DND-41 (cell line): ENCODE data around the gene FAM50A.
A peak's percentile ranks its signal among the peaks of the same experiment; 100 is the strongest.
"Not testable (repeated sequence)": the region's sequence is repeated elsewhere in the genome, so short reads cannot be mapped to it uniquely, and the experiment has no call there.

Source experiments
- ATAC-seq: fragments of 200-7000 bp; cut with Tn5 transposase; 3 replicates; pipeline ENCODE4 v1.9.1; 2021; ENCODE audit warnings: low read depth; ENCODE audit not compliant: insufficient read depth
- DNase-seq: peaks from one replicate; pipeline ENCODE4 v3.0.0-alpha.2; 2020
- H2AFZ ChIP-seq: 2 replicates; pipeline ENCODE4 v1.6.0; 2012; ENCODE audit warnings: low read depth, low read length
- H3K27ac ChIP-seq: 2 replicates; pipeline ENCODE4 v1.5.1; 2012; ENCODE audit warnings: low read length, inconsistent platforms
- H3K27me3 ChIP-seq: fragments of 200-600 bp; sonication (generic); 2 replicates; pipeline ENCODE4 v1.6.0; 2012; ENCODE audit warnings: low read length, mild to moderate bottlenecking, inconsistent platforms; ENCODE audit not compliant: insufficient read depth, poor library complexity
- H3K36me3 ChIP-seq: 2 replicates; pipeline ENCODE4 v1.5.1; 2012; ENCODE audit warnings: low read length, inconsistent platforms; ENCODE audit not compliant: insufficient read depth
- H3K4me1 ChIP-seq: 2 replicates; pipeline ENCODE4 v1.5.1; 2012; ENCODE audit warnings: mild to moderate bottlenecking, low read length; ENCODE audit not compliant: insufficient read depth
- H3K4me2 ChIP-seq: 2 replicates; pipeline ENCODE4 v1.6.0; 2012; ENCODE audit warnings: mild to moderate bottlenecking, moderate library complexity, low read length, inconsistent platforms; ENCODE audit not compliant: insufficient read depth
- H3K4me3 ChIP-seq, 2 experiments: fragments of 200-600 bp in 1 of 2; shearing (Covaris generic) in 1 of 2; 2 replicates each; pipeline ENCODE4 v1.5.1; 2012 to 2016; ENCODE audit warnings: inconsistent platforms in 2 of 2, low read length in 2 of 2, mild to moderate bottlenecking in 2 of 2, low read depth in 1 of 2, moderate library complexity in 1 of 2
- H3K79me2 ChIP-seq: 2 replicates; pipeline ENCODE4 v1.6.0; 2012; ENCODE audit warnings: low read length, inconsistent platforms; ENCODE audit not compliant: insufficient read depth
- H3K9ac ChIP-seq: 2 replicates; pipeline ENCODE4 v1.6.0; 2012; ENCODE audit warnings: low read depth, mild to moderate bottlenecking, inconsistent platforms, low read length, moderate library complexity
- H3K9me3 ChIP-seq: 2 replicates; pipeline ENCODE4 v1.5.1; 2012; ENCODE audit warnings: low read length, moderate library complexity, mild to moderate bottlenecking, inconsistent platforms; ENCODE audit not compliant: insufficient read depth, severe bottlenecking
- H4K20me1 ChIP-seq: 2 replicates; pipeline ENCODE4 v1.6.0; 2012; ENCODE audit warnings: low read length; ENCODE audit not compliant: insufficient read depth
- EZH2 ChIP-seq: IDR thresholded peaks from 3 replicates; pipeline ENCODE4 v1.6.1; 2012; ENCODE audit warnings: borderline replicate concordance, low read depth, mild to moderate bottlenecking, moderate library complexity, low read length, inconsistent platforms; ENCODE audit not compliant: severe bottlenecking
- TF ChIP-seq, protein P1 (sequence below): IDR thresholded peaks from 2 replicates; pipeline ENCODE4 v1.5.1; 2012; ENCODE audit warnings: borderline replicate concordance, low read length, moderate library complexity, mild to moderate bottlenecking; ENCODE audit not compliant: poor library complexity, severe bottlenecking; ENCODE audit errors: extremely low read depth

FAM50A gene, protein sequence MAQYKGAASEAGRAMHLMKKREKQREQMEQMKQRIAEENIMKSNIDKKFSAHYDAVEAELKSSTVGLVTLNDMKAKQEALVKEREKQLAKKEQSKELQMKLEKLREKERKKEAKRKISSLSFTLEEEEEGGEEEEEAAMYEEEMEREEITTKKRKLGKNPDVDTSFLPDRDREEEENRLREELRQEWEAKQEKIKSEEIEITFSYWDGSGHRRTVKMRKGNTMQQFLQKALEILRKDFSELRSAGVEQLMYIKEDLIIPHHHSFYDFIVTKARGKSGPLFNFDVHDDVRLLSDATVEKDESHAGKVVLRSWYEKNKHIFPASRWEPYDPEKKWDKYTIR

DNA sequence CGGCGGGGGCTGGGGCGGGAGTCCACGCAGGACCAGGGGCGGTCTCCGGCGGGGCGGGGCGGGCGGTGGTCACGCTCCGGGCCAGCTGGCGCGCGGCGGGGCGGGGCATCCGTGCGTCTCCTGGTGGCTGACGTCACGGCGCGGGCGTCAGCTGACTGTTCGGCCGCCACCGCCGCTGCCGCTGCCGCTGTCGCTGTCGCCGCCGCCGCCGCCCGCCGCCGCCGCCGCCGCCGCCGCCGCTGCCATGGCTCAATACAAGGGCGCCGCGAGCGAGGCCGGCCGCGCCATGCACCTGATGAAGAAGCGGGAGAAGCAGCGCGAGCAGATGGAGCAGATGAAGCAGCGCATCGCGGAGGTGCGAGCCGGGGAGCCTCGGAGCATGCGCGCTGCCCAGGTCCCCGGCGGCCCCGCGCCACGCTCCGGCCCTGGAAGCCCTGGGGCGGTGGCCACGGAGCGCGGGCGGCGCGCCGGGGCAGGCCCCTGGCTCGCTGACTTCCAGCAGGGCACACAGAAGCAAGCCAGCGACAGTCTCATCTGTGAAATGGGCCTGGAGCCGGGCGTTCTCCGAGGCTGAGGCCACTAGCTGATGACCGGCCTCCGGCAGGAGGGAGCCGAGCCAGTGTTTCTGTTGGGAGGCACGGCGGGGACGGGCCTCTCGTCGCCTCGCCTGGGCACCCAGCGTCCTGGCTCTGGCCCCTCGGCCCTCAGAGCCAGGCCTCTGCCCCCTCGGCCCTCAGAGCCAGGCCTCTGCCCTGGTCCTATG lies at the start of gene FAM50A:
Gene FAM50A (plus strand): TSS at position 150 of the 763 bp plus-strand sequence. CDS start 95 bp downstream, at position 245.
- Histone ChIP-seq H3K79me2 (peaks cover 10% of the 10 kb centered on the region), H3K9ac (peak within 1 kb of the TSS; percentile 60; the same call in 1 of the 2 replicates), H3K36me3 (peaks cover 32% of the 10 kb centered on the region), H4K20me1 (peaks cover 15% of the 10 kb centered on the region; the same call in 1 of the 2 replicates), H3K27ac (no peak within 1 kb of the TSS), H3K4me2 (peak within 1 kb of the TSS; percentile 66), H3K4me1 (peaks cover 17% of the 10 kb centered on the region), H2AFZ (peak within 1 kb of the TSS; percentile 39), H3K9me3 (no peaks in the 10 kb centered on the region), H3K27me3 (no peaks in the 10 kb centered on the region), H3K4me3 (peak within 1 kb of the TSS in 1 of 2 experiments; percentile 54; a peak in 2 of 4 replicates)
- TF ChIP-seq EZH2: no peak
- TF ChIP-seq, protein P1, sequence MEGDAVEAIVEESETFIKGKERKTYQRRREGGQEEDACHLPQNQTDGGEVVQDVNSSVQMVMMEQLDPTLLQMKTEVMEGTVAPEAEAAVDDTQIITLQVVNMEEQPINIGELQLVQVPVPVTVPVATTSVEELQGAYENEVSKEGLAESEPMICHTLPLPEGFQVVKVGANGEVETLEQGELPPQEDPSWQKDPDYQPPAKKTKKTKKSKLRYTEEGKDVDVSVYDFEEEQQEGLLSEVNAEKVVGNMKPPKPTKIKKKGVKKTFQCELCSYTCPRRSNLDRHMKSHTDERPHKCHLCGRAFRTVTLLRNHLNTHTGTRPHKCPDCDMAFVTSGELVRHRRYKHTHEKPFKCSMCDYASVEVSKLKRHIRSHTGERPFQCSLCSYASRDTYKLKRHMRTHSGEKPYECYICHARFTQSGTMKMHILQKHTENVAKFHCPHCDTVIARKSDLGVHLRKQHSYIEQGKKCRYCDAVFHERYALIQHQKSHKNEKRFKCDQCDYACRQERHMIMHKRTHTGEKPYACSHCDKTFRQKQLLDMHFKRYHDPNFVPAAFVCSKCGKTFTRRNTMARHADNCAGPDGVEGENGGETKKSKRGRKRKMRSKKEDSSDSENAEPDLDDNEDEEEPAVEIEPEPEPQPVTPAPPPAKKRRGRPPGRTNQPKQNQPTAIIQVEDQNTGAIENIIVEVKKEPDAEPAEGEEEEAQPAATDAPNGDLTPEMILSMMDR: no peak
- ATAC-seq (peak; percentile 74), DNase-seq (peak; percentile 57)

DNA sequence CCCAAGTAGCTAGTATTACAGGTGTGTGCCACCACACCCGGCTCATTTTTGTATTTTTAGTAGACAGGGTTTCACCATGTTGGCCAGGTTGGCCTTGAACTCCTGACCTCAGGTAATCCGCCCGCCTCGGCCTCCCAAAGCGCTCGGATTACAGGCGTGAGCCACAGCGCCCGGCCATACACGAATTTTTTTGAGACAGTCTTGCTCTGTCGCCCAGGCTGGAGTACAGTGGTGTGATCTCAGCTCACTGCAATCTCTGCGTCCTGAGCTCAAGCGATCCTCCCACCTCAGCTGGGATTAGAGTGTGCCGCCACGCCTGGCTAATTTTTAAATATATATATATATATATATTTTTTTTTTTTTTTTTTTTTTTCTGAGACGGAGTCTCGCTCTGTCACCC lies 47.6 kb upstream of the FAM50A start:
- Histone ChIP-seq H3K79me2 (peaks cover 31% of the 10 kb centered on the region), H3K4me1 (peaks cover 21% of the 10 kb centered on the region), H3K36me3 (peaks cover 29% of the 10 kb centered on the region), H4K20me1 (peaks cover 21% of the 10 kb centered on the region)
- DNase-seq, H3K27ac ChIP-seq, H3K4me3 ChIP-seq, H3K4me2 ChIP-seq, H3K9ac ChIP-seq, H3K27me3 ChIP-seq, H3K9me3 ChIP-seq, H2AFZ ChIP-seq, ATAC-seq: not testable (repeated sequence)

DNA sequence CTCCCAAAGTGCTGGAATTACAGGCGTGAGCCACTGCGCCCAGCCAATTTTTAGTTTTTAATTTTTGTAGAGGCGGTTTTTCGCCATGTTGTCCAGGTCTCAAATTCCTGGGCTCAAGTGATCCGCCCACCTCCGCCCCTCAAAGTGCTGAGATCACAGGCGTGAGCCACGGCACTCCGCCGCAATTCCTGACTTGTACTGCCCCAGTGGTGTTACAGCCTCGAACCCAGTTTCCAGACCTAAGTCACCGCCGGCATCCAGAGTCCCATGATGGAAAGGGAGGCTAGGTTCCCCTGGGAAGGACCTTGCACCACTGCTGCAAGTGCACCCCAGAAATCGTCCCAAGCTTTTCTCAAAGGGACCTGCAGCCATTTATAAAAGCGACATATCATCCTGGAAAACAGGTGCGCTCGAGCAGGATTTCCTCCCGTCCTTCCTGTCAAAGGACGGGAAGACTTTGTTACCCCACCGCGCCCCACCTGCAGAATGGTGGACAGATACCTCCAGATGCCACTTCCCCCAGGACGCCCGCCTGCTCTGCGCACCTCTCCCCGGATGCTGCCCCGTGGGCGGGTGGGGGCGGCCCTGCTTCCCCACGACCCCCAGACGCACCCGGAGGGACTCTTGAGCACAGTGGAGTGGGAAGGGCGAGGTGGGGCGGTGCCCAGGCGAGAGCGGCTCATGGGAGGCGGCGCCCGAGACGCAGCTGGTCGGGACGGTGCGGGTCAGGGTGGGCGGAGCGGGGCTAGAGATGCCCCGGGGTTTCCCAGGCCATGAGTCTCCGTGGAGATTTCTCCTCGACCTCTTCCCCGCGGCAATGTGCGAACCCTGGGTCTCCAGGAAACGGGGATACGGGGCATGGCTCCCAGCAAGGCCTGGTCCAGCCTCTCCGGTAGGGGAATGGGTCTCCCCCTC lies 46.7 kb upstream of the FAM50A start:
- Histone ChIP-seq H3K9ac (peak overlapping the region; percentile 98), H3K4me1 (peaks cover 21% of the 10 kb centered on the region), H3K36me3 (peaks cover 29% of the 10 kb centered on the region), H2AFZ (peak overlapping the region; percentile 65), H3K9me3 (no peaks in the 10 kb centered on the region), H3K4me2 (peak overlapping the region; percentile 78), H3K4me3 (peak overlapping the region; percentile 35 to 81), H3K27me3 (no peaks in the 10 kb centered on the region), H3K27ac (peak overlapping the region; percentile 98), H4K20me1 (peaks cover 21% of the 10 kb centered on the region), H3K79me2 (peaks cover 31% of the 10 kb centered on the region)
- TF ChIP-seq, protein P1: no peak
- TF ChIP-seq EZH2: no peak
- DNase-seq (peak; percentile 72), ATAC-seq (peak; percentile 63)
